H1 (cell line): Measurements from ENCODE around the gene ARHGEF10L.

ENCODE experiments used
- BACH1 ChIP-seq: IDR thresholded peaks from 2 replicates; pipeline ENCODE4 v1.6.1; 2012; ENCODE audit warnings: low read length, improper control_type of control experiment
- CBX8 ChIP-seq: fragments of 300-800, 300-1000 bp; sonication (generic); IDR thresholded peaks from 2 replicates; pipeline ENCODE4 v1.7.1; 2016; ENCODE audit warnings: low read depth, low read length, borderline replicate concordance
- CREB1 ChIP-seq: IDR thresholded peaks from 2 replicates; pipeline ENCODE4 v1.6.1; 2012; ENCODE audit warnings: inconsistent platforms
- EP300 ChIP-seq, 2 experiments: IDR thresholded peaks; 1 replicate in 1 of 2; 2 replicates in 1 of 2; pipeline ENCODE4 v1.6.1; 2011 to 2012; ENCODE audit warnings: low read depth in 2 of 2, low read length in 2 of 2, mild to moderate bottlenecking in 2 of 2, borderline replicate concordance in 1 of 2, inconsistent platforms in 1 of 2, moderate library complexity in 1 of 2
- FOSL1 ChIP-seq: IDR thresholded peaks from 2 replicates; pipeline ENCODE4 v1.6.1; 2011; ENCODE audit warnings: mild to moderate bottlenecking, low read depth, low read length, moderate library complexity; ENCODE audit not compliant: insufficient read depth
- PHF8 ChIP-seq: fragments of 200-600 bp; sonication (generic); conservative IDR thresholded peaks from 2 replicates; pipeline ENCODE4 v1.7.1; 2012; ENCODE audit warnings: low read depth, mild to moderate bottlenecking, inconsistent platforms, low read length, moderate library complexity
- POLR2AphosphoS5 ChIP-seq: IDR thresholded peaks from 2 replicates; pipeline ENCODE4 v1.6.1; 2011; ENCODE audit warnings: low read depth, low read length
- RAD21 ChIP-seq, 2 experiments: IDR thresholded peaks in 1 of 2; conservative IDR thresholded peaks in 1 of 2; 2 replicates each; pipeline ENCODE4 v1.6.1; 2011; ENCODE audit warnings: low read depth in 2 of 2, low read length in 2 of 2, improper control_type of control experiment in 1 of 2, inconsistent platforms in 1 of 2, mild to moderate bottlenecking in 1 of 2, moderate library complexity in 1 of 2
- RFX5 ChIP-seq: IDR thresholded peaks from 2 replicates; pipeline ENCODE4 v1.6.1; 2011; ENCODE audit warnings: low read depth, low read length, improper control_type of control experiment, borderline replicate concordance
- SIN3A ChIP-seq, 2 experiments: IDR thresholded peaks in 1 of 2; conservative IDR thresholded peaks in 1 of 2; 2 replicates each; pipeline ENCODE4 v1.6.1; 2011 to 2012; ENCODE audit warnings: low read length in 2 of 2, improper control_type of control experiment in 1 of 2, low read depth in 1 of 2, mild to moderate bottlenecking in 1 of 2
- TF ChIP-seq, protein P1 (sequence below), 3 experiments: IDR thresholded peaks; 1 replicate in 2 of 3; 2 replicates in 1 of 3; pipeline versions ENCODE4 v1.5.1 to v1.6.1; 2011; ENCODE audit warnings: low read length in 3 of 3, mild to moderate bottlenecking in 3 of 3, inconsistent platforms in 2 of 3, low read depth in 1 of 3, moderate library complexity in 1 of 3; ENCODE audit not compliant: insufficient read depth in 1 of 3; ENCODE audit errors: control extremely low read depth in 1 of 3

DNA sequence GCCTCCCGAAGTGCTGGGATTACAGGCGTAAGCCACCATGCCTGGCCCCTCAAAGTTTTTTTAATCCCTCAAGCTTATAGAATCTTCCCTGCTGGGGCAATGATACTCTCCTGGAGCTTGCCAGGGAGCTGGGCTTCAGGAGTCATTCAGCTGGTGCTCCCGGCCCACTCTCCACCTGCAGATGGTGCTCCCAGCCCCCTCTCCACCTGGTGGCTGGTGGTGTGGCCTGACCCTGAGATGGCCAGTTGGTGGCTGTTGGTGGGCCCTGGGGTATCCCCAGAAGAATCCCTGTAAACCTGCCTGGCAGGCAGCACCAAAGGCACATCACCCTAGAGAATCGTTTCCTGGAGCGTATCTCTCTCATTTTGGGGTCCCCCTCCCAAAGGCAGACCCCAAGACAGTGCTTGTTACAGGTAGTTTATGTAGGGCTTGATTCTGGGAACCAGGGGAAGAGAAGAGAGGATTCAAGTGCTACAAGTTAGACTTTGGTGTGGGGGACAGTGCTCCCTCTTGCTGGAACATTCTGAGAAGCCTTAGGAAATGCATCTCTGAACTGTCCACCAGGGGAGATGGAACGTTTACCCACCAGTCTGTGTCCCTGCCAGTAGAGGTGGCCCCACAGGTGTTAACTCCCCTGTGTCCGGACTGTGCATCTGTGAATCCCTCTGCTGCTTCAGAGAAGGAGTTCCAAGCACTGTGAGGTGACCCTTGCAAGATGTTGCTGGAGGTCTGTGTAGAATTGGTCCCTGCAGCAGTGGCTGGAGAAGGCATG, 186.5 kb downstream of the ARHGEF10L start:
- TF ChIP-seq RAD21 (IDR thresholded peaks at IDR 0.05 in 1 of 2, conservative IDR thresholded peaks at IDR 0.05 in 1 of 2; ENCODE audit: low read depth in 2 of 2, low read length in 2 of 2): no peak; a peak in 1 of 4 replicates
- TF ChIP-seq CREB1: no peak
- TF ChIP-seq POLR2AphosphoS5: no peak
- TF ChIP-seq, protein P1, sequence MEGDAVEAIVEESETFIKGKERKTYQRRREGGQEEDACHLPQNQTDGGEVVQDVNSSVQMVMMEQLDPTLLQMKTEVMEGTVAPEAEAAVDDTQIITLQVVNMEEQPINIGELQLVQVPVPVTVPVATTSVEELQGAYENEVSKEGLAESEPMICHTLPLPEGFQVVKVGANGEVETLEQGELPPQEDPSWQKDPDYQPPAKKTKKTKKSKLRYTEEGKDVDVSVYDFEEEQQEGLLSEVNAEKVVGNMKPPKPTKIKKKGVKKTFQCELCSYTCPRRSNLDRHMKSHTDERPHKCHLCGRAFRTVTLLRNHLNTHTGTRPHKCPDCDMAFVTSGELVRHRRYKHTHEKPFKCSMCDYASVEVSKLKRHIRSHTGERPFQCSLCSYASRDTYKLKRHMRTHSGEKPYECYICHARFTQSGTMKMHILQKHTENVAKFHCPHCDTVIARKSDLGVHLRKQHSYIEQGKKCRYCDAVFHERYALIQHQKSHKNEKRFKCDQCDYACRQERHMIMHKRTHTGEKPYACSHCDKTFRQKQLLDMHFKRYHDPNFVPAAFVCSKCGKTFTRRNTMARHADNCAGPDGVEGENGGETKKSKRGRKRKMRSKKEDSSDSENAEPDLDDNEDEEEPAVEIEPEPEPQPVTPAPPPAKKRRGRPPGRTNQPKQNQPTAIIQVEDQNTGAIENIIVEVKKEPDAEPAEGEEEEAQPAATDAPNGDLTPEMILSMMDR (IDR thresholded peaks at IDR 0.05; ENCODE audit: control extremely low read depth in 1 of 3, insufficient read depth in 1 of 3, low read depth in 1 of 3, low read length in 3 of 3): peak in 1 of 3 experiments; percentile 9; a peak in 1 of 4 replicates
- no peak for TF ChIP-seq SIN3A (conservative IDR thresholded peaks at IDR 0.05 in 1 of 2, IDR thresholded peaks at IDR 0.05 in 1 of 2; ENCODE audit: low read depth in 1 of 2, low read length in 2 of 2)
- no peak for TF ChIP-seq RFX5
- no peak for TF ChIP-seq FOSL1
- TF ChIP-seq BACH1: no peak
- no peak for TF ChIP-seq PHF8
- no peak for TF ChIP-seq EP300 (IDR thresholded peaks at IDR 0.05; ENCODE audit: borderline replicate concordance in 1 of 2, low read depth in 2 of 2, low read length in 2 of 2)
- no peak for TF ChIP-seq CBX8
